Glomerular visceral epithelial cell (primary cell): ENCODE measurements around the gene CD46.

Experiments used
- DNase-seq: peaks from one replicate; pipeline ENCODE4 v3.0.0-alpha.2; 2016; ENCODE audit errors: extremely low spot score

CD46 gene

GRCh38 chr1:207828046-207828445, 76.2 kb downstream of the CD46 start:
- no peak for DNase-seq

DNA sequence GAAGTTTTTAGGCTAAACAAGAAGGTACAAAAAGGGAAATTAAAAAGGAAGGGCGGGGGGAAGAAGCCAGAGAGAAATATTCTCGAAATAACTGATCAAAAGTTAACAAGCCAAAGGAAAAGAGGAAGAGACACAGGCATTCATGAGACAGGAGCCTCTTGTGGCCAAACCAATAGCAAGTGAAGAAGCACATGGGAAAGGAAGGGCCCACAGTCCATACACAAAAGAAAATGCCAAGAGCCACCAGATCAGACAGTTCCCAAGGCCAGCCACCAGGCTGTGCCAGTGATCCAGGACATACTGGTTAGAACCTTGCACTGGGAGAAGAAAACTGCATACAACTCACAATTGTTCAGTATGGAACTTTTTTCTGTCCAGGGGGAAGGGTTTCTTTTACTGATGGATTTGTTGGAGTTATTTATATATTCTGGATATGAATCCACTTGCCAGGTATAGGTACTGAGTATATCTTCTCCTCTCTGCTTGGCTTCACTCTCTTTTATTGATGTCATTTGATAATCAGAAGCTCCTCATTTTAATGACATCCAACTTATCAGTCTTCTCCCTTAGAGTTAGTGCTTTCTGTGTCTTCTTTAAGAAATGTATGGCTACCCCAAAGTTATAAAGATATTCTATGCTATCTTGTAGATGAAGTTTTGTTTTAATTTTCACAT, 76.8 kb downstream of the CD46 start:
- DNase-seq = peak; percentile 84

DNA sequence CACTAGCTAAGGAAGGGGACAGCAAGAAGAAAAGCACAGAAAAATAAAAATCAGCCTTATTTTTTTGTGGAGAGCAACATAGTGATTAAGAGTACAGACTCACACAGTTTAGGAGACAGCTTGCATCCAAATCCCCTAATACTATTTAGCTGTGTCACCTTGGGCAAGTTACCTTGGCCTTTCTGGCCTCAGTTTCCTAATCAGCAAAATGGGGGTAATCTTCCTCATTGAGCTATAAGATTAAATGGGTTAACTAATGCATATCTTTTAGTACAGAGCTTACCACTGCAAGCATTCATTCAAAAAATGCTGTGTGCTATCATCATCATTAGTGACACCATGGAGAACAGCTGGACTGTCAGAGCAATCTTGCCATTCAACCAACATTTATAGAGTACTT, 77.7 kb downstream of the CD46 start:
- DNase-seq = no peak

DNA sequence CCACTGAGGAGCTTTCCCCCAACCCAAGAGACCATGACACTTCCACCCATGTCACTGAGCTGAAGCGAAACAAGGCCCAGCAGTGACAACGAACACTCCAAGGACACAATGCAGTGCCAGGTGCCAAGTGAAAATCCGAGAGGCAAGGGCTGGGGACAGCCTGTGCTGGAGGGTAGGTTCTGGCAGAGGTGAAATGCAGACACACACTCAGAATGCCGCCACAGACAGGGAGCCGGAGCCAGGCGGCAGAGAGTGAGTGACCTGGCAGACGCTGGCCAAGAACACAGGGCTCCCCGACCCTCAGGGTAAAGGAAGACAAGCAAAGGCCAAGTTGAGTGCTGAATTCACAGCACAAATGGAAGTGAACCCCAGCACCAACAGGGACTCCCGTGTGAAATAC, 78.9 kb downstream of the CD46 start:
- DNase-seq = no peak

DNA sequence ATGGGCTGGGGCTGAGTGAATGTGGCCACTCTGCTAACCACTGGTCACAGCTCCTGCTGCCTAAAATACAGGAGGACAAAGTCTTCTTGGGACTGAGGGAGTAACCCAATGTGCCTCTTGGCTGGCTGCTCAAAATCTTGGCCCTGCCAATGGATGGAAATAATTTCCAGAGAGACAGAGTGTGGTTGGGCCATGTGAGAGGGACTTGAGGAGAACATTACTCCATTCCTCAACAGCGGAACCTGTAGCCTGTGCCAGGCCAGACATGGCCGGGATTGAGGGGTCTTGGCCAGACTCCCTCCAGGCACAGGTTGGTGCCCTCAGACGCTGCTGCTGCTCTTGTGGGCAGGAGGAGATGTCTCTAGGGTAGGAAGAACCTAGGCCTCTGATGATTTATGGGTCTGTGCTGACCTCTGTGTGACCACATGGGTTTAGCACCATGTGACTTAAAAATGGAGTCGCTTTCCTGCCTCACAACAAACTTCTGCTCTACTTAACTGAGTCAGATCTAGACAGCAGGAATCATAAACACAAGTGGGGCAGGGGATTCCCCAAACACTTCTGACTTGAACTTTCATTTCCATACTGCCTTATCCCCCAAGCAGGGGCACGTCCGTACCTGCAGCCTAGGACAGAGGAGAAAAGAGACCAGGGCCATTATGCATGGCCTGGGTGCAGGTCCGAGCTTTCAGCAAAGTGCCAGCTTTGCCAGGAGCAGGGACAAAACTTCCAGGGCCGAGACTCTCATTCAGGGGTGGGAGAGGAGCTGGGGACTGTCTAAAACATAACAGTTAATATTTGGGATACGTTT, 79.9 kb downstream of the CD46 start:
- peak; percentile 15 for DNase-seq

GRCh38 chr1:207832796-207833195, 80.9 kb downstream of the CD46 start:
- no peak for DNase-seq

GRCh38 chr1:207833381-207833780, 81.5 kb downstream of the CD46 start:
- DNase-seq = no peak

DNA sequence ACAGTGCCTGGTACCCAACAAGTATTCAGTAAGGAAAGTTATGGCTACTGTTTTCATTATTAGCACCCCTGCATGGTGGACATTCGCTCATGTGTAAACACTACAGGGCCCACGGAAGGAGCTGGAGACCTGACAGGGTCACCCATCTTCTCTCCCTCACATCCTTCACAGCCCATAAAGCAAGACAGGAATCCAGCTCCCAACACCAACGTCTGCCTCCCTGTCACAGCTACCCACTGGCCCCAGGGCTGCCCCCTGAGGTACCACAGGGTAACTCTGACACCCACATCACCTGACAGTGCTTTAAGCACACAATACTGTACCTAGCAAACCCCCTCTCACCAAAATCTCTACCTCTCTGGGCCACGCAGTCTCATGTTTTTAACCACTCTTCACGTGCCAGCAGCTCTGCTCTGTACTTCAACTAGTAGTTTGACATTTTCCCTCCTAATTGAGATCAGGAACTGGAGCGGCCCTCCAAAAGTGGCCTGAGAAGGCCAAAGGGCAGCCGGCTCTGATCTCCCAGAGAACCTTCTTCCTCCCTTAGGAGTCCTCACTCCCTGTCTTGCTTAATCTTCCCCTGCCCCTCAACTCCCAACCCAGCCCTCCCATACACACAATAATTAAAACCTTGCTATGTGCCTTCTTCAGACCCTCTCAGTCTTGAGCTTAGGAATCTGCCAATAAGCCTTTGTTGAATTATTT, 82.3 kb downstream of the CD46 start:
- no peak for DNase-seq

- DNase-seq = no peak
Observed at GRCh38 chr1:207835958-207836357, 84.1 kb downstream of the CD46 start.

- DNase-seq = no peak
Observed at GRCh38 chr1:207836591-207837347, 84.9 kb downstream of the CD46 start.

DNA sequence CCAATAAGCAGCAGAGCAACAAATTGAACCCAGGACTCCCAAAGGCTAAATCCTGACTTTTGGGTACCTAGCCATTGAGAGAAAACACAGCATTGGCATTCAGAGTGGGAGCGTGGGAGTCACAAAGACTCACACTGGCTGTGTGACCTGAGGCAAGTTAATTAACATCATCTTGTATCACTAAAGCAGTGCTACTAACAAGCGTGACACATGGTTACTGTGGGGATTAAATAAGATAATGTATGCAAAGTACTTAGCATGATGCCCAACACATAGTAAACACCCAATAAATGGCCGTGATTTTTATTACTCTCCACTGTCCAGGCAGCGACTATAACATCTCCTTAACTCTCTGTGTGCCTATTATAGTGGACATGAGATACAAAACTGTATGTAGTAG, 85.8 kb downstream of the CD46 start:
- DNase-seq = no peak

DNA sequence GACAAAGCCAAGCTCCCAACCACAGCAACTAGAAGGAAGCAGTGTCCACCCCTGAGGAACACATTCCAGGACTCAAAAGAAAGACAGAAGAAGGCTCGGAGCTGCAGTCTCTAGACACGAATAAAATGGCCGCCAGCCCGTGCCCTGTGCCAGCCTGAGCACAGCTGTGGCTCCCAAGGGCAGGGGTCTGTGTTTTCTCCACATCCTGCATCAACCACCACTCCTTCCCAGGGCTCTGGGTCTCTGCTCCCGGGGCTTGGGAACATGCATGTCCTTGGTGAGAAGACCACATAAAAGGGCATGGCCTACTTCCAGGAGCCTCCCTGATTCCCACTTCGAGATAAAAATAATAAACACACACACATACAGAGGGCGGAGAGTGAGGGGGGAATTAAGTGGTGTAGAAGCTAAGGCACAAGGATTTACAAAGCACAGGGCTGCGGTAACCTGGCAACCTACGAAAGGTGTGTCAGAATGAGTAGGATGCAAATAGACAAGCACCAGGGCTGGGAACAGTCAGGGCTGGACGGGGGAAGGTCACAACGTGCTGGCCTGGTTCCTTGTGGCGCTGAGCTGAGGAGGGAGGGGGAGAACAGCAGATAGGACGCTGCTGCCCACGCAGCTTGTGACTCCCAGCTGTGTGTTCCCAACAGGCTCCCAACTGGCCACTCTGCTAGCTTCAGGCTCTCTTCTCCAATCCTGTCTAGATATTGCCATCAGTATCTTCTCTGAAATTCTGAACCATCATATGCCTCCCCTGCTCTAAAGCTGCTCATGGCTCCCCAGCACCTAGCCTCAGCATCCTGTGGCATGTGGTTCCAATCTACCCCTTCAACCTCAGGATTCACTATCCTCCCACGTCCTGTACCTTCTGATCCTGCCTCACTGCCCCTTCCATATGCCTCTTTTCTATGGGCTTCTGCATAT, 86.6 kb downstream of the CD46 start:
- no peak for DNase-seq

DNA sequence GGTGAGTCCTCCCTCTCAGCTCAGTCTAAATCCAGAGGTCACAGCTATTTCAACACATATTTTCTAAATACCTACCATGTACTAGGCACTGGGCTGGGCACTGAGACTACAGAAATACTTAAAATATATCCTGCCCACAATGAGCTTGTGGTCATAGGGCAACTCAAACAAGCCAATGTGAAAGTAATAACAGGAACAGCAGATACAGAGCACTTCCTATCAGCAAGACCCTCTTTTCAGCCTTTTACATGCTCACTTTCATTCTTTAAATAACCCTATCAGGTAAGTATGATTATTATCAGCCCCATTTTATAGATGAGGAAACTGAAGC, 87.2 kb downstream of the CD46 start:
- no peak for DNase-seq

- DNase-seq = no peak
Observed at GRCh38 chr1:207840380-207840779, 88.5 kb downstream of the CD46 start.

- no peak for DNase-seq
Observed at GRCh38 chr1:207841293-207841692, 89.4 kb downstream of the CD46 start.

- DNase-seq = no peak
Observed at GRCh38 chr1:207841901-207842300, 90.0 kb downstream of the CD46 start.

DNA sequence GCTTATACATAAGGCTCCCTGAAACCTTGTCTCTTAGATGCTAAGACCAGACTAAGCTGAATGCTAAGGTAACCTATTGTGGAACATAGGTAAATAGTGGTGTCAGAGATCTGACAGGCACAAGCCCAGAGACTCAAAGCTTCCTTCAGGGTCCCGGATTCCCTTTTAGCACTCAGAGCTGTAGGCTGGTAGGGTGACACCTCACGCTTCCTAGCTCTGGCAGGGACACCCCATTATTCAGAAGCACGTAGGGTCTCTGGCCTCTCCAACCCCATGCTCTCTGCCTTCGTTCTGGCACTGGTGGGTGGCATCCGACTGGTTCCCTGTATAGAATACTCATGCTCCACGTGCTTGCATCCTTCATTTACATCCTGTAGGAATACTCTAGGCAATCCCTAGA, 90.7 kb downstream of the CD46 start:
- no peak for DNase-seq

- DNase-seq = no peak
Observed at GRCh38 chr1:207844371-207844770, 92.5 kb downstream of the CD46 start.
